D721Med (cell line): Measurements from ENCODE around the gene PAX7.

Experiments used
- DNase-seq: peaks from one replicate; pipeline ENCODE4 v3.0.0; 2011; ENCODE audit warnings: low spot score; ENCODE audit not compliant: insufficient read length
- FAIRE-seq: peaks from 2 replicates; lab custom pipeline; 2011; peaks lifted over from hg19 to GRCh38; lab: Jason Lieb, UNC
- CTCF ChIP-seq: IDR thresholded peaks from 2 replicates; pipeline ENCODE4 v1.5.1; 2012; ENCODE audit warnings: mild to moderate bottlenecking, control low read depth; ENCODE audit not compliant: insufficient read depth; ENCODE audit errors: missing control alignments

PAX7 gene

GRCh38 chr1:18637962-18638834, 7.6 kb downstream of the PAX7 start:
- DNase-seq = no peak
- no peak for TF ChIP-seq CTCF
- FAIRE-seq = no peak

GRCh38 chr1:18638835-18639364, 8.3 kb downstream of the PAX7 start:
- FAIRE-seq (no peak), DNase-seq (no peak)
- TF ChIP-seq CTCF = no peak

GRCh38 chr1:18639368-18640055, 8.9 kb downstream of the PAX7 start:
- no peak for TF ChIP-seq CTCF
- FAIRE-seq (no peak), DNase-seq (no peak)

- no peak for TF ChIP-seq CTCF
- FAIRE-seq (no peak), DNase-seq (no peak)
These were observed 9.8 kb downstream of the PAX7 start for GRCh38 chr1:18640228-18641004.

- no peak for TF ChIP-seq CTCF
- no peak for DNase-seq
- no peak for FAIRE-seq
These were observed 10.6 kb downstream of the PAX7 start for GRCh38 chr1:18641005-18641941.
